ENCODE data around the gene POGZ.

DNA sequence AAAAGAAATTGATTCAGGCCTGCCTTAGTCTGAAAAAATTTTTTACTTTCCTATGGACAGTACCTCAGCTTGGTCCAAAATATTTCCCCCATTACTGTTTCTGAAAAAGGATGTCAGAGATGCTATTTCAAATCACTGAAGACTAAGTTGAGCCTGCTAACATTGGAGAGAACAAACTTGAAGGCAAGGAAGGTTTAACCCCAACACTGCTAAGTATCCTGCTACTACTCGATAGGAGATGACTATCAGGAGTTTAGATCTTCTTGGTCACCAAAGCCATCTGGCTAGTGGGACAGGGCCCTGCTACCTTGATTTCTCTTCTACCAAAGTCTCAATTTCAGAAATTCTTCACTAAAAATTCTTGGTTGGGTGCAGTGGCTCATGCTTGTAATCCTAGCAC lies 22.7 kb upstream of the POGZ start:
- TF ChIP-seq, protein P1, sequence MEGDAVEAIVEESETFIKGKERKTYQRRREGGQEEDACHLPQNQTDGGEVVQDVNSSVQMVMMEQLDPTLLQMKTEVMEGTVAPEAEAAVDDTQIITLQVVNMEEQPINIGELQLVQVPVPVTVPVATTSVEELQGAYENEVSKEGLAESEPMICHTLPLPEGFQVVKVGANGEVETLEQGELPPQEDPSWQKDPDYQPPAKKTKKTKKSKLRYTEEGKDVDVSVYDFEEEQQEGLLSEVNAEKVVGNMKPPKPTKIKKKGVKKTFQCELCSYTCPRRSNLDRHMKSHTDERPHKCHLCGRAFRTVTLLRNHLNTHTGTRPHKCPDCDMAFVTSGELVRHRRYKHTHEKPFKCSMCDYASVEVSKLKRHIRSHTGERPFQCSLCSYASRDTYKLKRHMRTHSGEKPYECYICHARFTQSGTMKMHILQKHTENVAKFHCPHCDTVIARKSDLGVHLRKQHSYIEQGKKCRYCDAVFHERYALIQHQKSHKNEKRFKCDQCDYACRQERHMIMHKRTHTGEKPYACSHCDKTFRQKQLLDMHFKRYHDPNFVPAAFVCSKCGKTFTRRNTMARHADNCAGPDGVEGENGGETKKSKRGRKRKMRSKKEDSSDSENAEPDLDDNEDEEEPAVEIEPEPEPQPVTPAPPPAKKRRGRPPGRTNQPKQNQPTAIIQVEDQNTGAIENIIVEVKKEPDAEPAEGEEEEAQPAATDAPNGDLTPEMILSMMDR (IDR thresholded peaks at IDR 0.05): no peak
- TF ChIP-seq POLR2AphosphoS5 (IDR thresholded peaks at IDR 0.05; ENCODE audit: low read depth, low read length) (no peak), REST (IDR thresholded peaks at IDR 0.05; ENCODE audit: insufficient read depth in 1 of 2, low read depth in 2 of 2, low read length in 1 of 2) (no peak)
